Endothelial cell of umbilical vein (primary cell): Measurements from ENCODE around the gene CUEDC1. TPM values are rescaled to one million over a fixed set of nuclear protein-coding genes. Genes with fewer than 3 reads are reported as not detected.

Experiments
- BruUV-seq: library from RNA; stranded (reverse); fragments of 400-500 nt; replicated peaks from 2 replicates; lab custom pipeline; 2021; lab: Mats Ljungman, UMichigan
- CTCF ChIA-PET: fragments of 300-600, 350-600 bp; sonication (Branson Sonifier 250); formaldehyde crosslinking; loops from one replicate; lab custom pipeline; 2021; ENCODE audit warnings: antibody characterized with exemption, inconsistent platforms; lab: Charles Lee
- POLR2A ChIA-PET: fragments of 300-600, 350-600 bp; sonication (Branson Sonifier 250); formaldehyde crosslinking; loops from one replicate; lab custom pipeline; 2021; ENCODE audit warnings: antibody characterized with exemption, inconsistent platforms; lab: Charles Lee
- DNase-seq: peaks from one replicate; pipeline ENCODE4 v3.0.0-alpha.2; 2011; ENCODE audit warnings: low read depth, low spot score
- FAIRE-seq: peaks from 2 replicates; lab custom pipeline; 2011; peaks lifted over from hg19 to GRCh38; lab: Jason Lieb, UNC
- H2AFZ ChIP-seq: 2 replicates; pipeline ENCODE4 v1.6.0; 2012; ENCODE audit warnings: low read depth, low read length, control low read depth, inconsistent platforms
- H3K27ac ChIP-seq: 2 replicates; pipeline ENCODE4 v1.5.1; 2011; ENCODE audit warnings: low read depth, mild to moderate bottlenecking, control low read depth, low read length, moderate library complexity; ENCODE audit not compliant: insufficient read depth
- H3K27me3 ChIP-seq, 2 experiments: 2 replicates each; pipeline versions ENCODE4 v1.6.0 to v1.6.1; 2011; ENCODE audit warnings: low read length in 2 of 2, mixed read lengths in 1 of 2; ENCODE audit not compliant: control insufficient read depth in 2 of 2, insufficient read depth in 2 of 2
- H3K36me3 ChIP-seq, 2 experiments: 2 replicates in 1 of 2; 3 replicates in 1 of 2; pipeline ENCODE4 v1.5.1; 2011; ENCODE audit warnings: low read length in 2 of 2, mild to moderate bottlenecking in 1 of 2, moderate library complexity in 1 of 2; ENCODE audit not compliant: control insufficient read depth in 2 of 2, insufficient read depth in 2 of 2; ENCODE audit errors: extremely low read depth in 1 of 2
- H3K4me1 ChIP-seq: 3 replicates; pipeline ENCODE4 v1.5.1; 2011; ENCODE audit warnings: mild to moderate bottlenecking, low read length; ENCODE audit not compliant: control insufficient read depth, insufficient read depth; ENCODE audit errors: extremely low read depth
- H3K4me2 ChIP-seq: 2 replicates; pipeline ENCODE4 v1.6.1; 2011; ENCODE audit warnings: low read length, control low read depth, mixed read lengths; ENCODE audit not compliant: insufficient read depth
- H3K4me3 ChIP-seq, 3 experiments: fragments of 200-600 bp in 1 of 3; sonication (generic), shearing (Covaris generic) in 1 of 3; replicated peaks in 1 of 3; 2 replicates each; pipeline ENCODE4 v1.5.1; 2011 to 2016; ENCODE audit warnings: control low read depth in 3 of 3, low read length in 3 of 3, mild to moderate bottlenecking in 2 of 3, inconsistent platforms in 1 of 3, low read depth in 1 of 3, moderate library complexity in 1 of 3; ENCODE audit not compliant: insufficient read depth in 1 of 3
- H3K79me2 ChIP-seq: 2 replicates; pipeline ENCODE4 v1.6.0; 2012; ENCODE audit warnings: low read length, inconsistent platforms; ENCODE audit not compliant: control insufficient read depth, insufficient read depth
- H3K9ac ChIP-seq: replicated peaks from 2 replicates; pipeline ENCODE3; 2011; ENCODE audit warnings: low read length, control low read depth; ENCODE audit not compliant: insufficient read depth; ENCODE audit errors: extremely low read depth
- H3K9me1 ChIP-seq: replicated peaks from 3 replicates; pipeline ENCODE4 v1.6.0; 2011; ENCODE audit warnings: mild to moderate bottlenecking, low read length; ENCODE audit not compliant: control insufficient read depth, insufficient read depth; ENCODE audit errors: extremely low read depth
- H3K9me3 ChIP-seq: replicated peaks from 2 replicates; pipeline ENCODE4 v1.5.1; 2012; ENCODE audit warnings: low read length, inconsistent platforms; ENCODE audit not compliant: control insufficient read depth, insufficient read depth
- H4K20me1 ChIP-seq: replicated peaks from 2 replicates; pipeline ENCODE3; 2011; ENCODE audit warnings: mild to moderate bottlenecking, low read length; ENCODE audit not compliant: control insufficient read depth, insufficient read depth; ENCODE audit errors: extremely low read depth
- EZH2 ChIP-seq: IDR thresholded peaks from 2 replicates; pipeline ENCODE4 v1.6.1; 2012; ENCODE audit warnings: borderline replicate concordance, low read depth, mild to moderate bottlenecking, moderate library complexity, low read length, inconsistent platforms; ENCODE audit not compliant: severe bottlenecking
- FOS ChIP-seq: IDR thresholded peaks from 2 replicates; pipeline ENCODE4 v1.6.1; 2011; ENCODE audit warnings: mild to moderate bottlenecking, low read length, moderate library complexity, borderline replicate concordance; ENCODE audit not compliant: insufficient read depth
- MYC ChIP-seq: IDR thresholded peaks from one replicate; pipeline ENCODE4 v1.6.1; 2011; ENCODE audit warnings: mild to moderate bottlenecking, low read depth, low read length
- POLR2A ChIP-seq: IDR thresholded peaks from 2 replicates; pipeline ENCODE4 v1.6.1; 2012; ENCODE audit warnings: low read depth, mild to moderate bottlenecking, control low read depth, low read length
- POLR2AphosphoS5 ChIP-seq: IDR thresholded peaks from 2 replicates; pipeline ENCODE4 v1.6.1; 2012; ENCODE audit warnings: low read depth, mild to moderate bottlenecking, control low read depth, low read length, moderate library complexity; ENCODE audit not compliant: insufficient read depth
- dilution Hi-C: fragments of 300-500 bp; cut with MboI; formaldehyde crosslinking; loops from one replicate; pipeline ENCODE4 v1.15.0; 2019; ENCODE audit warnings: low sequenced_read_pairs; ENCODE audit not compliant: extremely low pct_ligation_motif_present
- intact Hi-C: fragments of 100-400 bp; cut with micrococcal nuclease; formaldehyde crosslinking; loops from one replicate; pipeline ENCODE4 v1.10.0; 2022
- polyA plus RNA-seq, 4 experiments: library from polyadenylated mRNA; depleted of rRNA in 3 of 4; stranded (reverse) in 3 of 4; unstranded in 1 of 4; fragments of >200 nt; gene quantifications; 2 replicates each; pipeline versions ENCODE4 v1.2.1 to v1.2.3, GENCODE V29; 2011 to 2012; ENCODE audit warnings: missing spikeins in 1 of 4
- total RNA-seq: library from RNA; stranded (reverse); gene quantifications from 2 replicates; pipeline ENCODE4 v1.2.3, GENCODE V29; 2021
- TF ChIP-seq, protein P1 (sequence below), 2 donors: IDR thresholded peaks; 1 replicate in 1 of 2; 2 replicates in 1 of 2; pipeline ENCODE4 v1.5.1; 2011; ENCODE audit warnings: low read length in 2 of 2, mild to moderate bottlenecking in 2 of 2, moderate library complexity in 2 of 2, control low read depth in 1 of 2, inconsistent platforms in 1 of 2, low read depth in 1 of 2; ENCODE audit not compliant: insufficient read depth in 1 of 2; ENCODE audit errors: extremely low read depth in 1 of 2
- TF ChIP-seq, protein P2 (sequence below): IDR thresholded peaks from 2 replicates; pipeline ENCODE4 v1.6.1; 2011; ENCODE audit not compliant: insufficient read depth, insufficient read length

CUEDC1 gene
- total and polyA plus RNA-seq, 2 donors (not counting 3 experiments of a cell fraction or from before 2014, with no cell fraction given) = 15.8 to 27.7 TPM

DNA sequence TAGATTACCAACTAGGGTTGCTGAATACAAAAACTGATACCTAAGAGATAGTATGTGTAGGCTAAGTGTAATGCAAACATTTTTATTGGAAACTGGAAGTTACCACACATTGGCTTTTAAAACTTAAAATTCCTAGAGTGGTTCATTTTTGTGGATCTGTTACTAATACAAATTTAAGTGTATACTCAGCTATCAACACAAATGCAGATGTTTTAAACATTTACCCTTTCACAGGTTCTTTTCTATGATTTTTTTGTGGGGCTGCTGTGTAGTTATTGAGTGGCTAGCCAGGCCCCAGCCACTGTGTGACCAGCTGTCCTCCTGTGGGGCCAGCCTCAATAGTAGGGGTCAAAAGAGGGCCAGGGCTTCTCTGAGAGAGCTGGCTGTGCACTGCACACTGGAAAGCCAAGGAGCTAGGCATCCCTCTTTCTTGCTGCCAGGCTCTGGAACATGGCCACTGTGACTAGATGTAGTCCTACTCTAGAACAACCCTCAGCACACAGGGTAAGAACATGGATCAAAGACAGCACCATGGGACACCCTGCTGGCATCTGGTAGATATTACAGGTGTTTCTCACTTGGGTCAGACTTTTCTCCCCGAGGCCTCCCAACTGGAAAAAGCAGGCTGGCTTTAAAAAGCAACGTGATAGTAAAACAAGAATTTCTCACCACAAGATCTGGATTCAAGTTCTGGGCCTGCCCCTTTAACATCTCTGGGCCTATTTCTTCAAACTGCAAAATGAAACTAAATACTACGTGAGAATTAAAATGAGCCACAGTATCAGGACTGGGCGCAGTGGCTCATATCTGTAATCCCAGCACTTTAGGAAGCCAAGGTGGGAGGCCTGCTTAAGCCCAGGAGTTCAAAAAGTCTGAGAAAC lies 40.1 kb upstream of the CUEDC1 start:
- peak; percentile 82 for DNase-seq
- peak; percentile 82 for FAIRE-seq
- Histone ChIP-seq H2AFZ (no peak overlapping the region), H3K27me3 (no peaks in the 10 kb centered on the region), H3K9ac (no peak overlapping the region), H4K20me1 (peaks cover 3% of the 10 kb centered on the region), H3K79me2 (peaks cover 5% of the 10 kb centered on the region), H3K4me2 (no peak overlapping the region), H3K9me3 (no peaks in the 10 kb centered on the region), H3K36me3 (peaks cover 4 to 10% of the 10 kb centered on the region in 2 experiments), H3K27ac (no peak overlapping the region), H3K4me3 (no peak overlapping the region), H3K9me1 (no peaks in the 10 kb centered on the region), H3K4me1 (peaks cover 20% of the 10 kb centered on the region)
- POLR2A ChIA-PET = no interaction called here
- no TSS peak for BruUV-seq
- dilution Hi-C loops = loop anchor here (25.0 kb wide), 1 partner anchor 133 kb away; the partner anchor contains the start of gene MRPS23
- no peak for TF ChIP-seq FOS
- TF ChIP-seq, protein P1, sequence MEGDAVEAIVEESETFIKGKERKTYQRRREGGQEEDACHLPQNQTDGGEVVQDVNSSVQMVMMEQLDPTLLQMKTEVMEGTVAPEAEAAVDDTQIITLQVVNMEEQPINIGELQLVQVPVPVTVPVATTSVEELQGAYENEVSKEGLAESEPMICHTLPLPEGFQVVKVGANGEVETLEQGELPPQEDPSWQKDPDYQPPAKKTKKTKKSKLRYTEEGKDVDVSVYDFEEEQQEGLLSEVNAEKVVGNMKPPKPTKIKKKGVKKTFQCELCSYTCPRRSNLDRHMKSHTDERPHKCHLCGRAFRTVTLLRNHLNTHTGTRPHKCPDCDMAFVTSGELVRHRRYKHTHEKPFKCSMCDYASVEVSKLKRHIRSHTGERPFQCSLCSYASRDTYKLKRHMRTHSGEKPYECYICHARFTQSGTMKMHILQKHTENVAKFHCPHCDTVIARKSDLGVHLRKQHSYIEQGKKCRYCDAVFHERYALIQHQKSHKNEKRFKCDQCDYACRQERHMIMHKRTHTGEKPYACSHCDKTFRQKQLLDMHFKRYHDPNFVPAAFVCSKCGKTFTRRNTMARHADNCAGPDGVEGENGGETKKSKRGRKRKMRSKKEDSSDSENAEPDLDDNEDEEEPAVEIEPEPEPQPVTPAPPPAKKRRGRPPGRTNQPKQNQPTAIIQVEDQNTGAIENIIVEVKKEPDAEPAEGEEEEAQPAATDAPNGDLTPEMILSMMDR (IDR thresholded peaks at IDR 0.05; ENCODE audit: extremely low read depth in 1 of 2, insufficient read depth in 1 of 2, low read depth in 1 of 2, low read length in 2 of 2) = peak; percentile 71 to 72
- TF ChIP-seq MYC = no peak
- TF ChIP-seq POLR2A = no peak
- TF ChIP-seq, protein P2, sequence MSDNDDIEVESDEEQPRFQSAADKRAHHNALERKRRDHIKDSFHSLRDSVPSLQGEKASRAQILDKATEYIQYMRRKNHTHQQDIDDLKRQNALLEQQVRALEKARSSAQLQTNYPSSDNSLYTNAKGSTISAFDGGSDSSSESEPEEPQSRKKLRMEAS = no peak
- TF ChIP-seq EZH2 = no peak
- TF ChIP-seq POLR2AphosphoS5 = peak; percentile 49
- intact Hi-C loops = loop anchor here (1.0 to 5.0 kb wide), 7 partner anchors 103 to 864 kb away; partner anchors contain the start of genes MRPS23 and MSI2
- CTCF ChIA-PET = interaction anchor here (0.7 to 15.8 kb wide), 14 partner anchors 10 to 397 kb away, joined by 3 to 584 read pairs (median 5); partner anchors contain the start of genes MRPS23 and SRSF1
